H1 (cell line): ENCODE data around the gene SLC38A1. TPM values are rescaled to one million over a fixed set of nuclear protein-coding genes. Genes with fewer than 3 reads are reported as not detected.

Experiments
- BCL11A ChIP-seq, 2 experiments: IDR thresholded peaks; one replicate each; pipeline ENCODE4 v1.6.1; 2011; ENCODE audit warnings: low read depth in 2 of 2, low read length in 2 of 2, mild to moderate bottlenecking in 2 of 2
- CBX5 ChIP-seq: fragments of 300-800, 300-1000 bp; sonication (generic); IDR thresholded peaks from 2 replicates; pipeline ENCODE4 v1.7.1; 2016; ENCODE audit warnings: antibody characterized with exemption, low read length, low read depth
- KDM5A ChIP-seq: fragments of 200-600 bp; IDR thresholded peaks from 2 replicates; pipeline ENCODE4 v1.7.1; 2012; ENCODE audit warnings: mild to moderate bottlenecking, low read length, inconsistent platforms, mixed read lengths
- TBP ChIP-seq: IDR thresholded peaks from 2 replicates; pipeline ENCODE4 v1.6.1; 2011; ENCODE audit warnings: low read depth, low read length, improper control_type of control experiment
- polyA plus RNA-seq, 7 experiments: library from polyadenylated mRNA; depleted of rRNA in 3 of 7; stranded (reverse) in 5 of 7; unstranded in 2 of 7; fragments of >200 nt in 5 of 7; fragments of 200-250 nt in 2 of 7; gene quantifications; 1 replicate in 5 of 7; 2 replicates in 1 of 7; 4 replicates in 1 of 7; pipeline versions ENCODE4 v1.2.1 to v1.2.3, GENCODE V29; 2011 to 2013; ENCODE audit warnings: missing spikeins in 2 of 7, mixed read lengths in 2 of 7
- total RNA-seq: library from RNA; stranded (reverse); fragmentation: NEBNext Ultra II Directional; extraction: Animal tissue kit (Norgen Biotek cat#: 25700); gene quantifications from 2 replicates; pipeline ENCODE4 v1.2.1, GENCODE V29; 2021

The SLC38A1 gene
- total and polyA plus RNA-seq, 2 of the 8 experiments (the other 6 are each of a cell fraction or from before 2014, with no cell fraction given), result 83.4 to 242 TPM

- TF ChIP-seq CBX5 (no peak), BCL11A (IDR thresholded peaks at IDR 0.05; ENCODE audit: low read depth in 2 of 2, low read length in 2 of 2) (no peak), KDM5A (no peak), TBP (no peak)
Measured at GRCh38 chr12:46214668-46215436, 54.0 kb downstream of the SLC38A1 start (continued).
